D721Med (cell line): Measurements from ENCODE around the gene UST.
"Not testable (repeated sequence)": the region's sequence is repeated elsewhere in the genome, so short reads cannot be mapped to it uniquely, and the experiment has no call there.

ENCODE experiments used
- DNase-seq: peaks from one replicate; pipeline ENCODE4 v3.0.0; 2011; ENCODE audit warnings: low spot score; ENCODE audit not compliant: insufficient read length
- FAIRE-seq: peaks from 2 replicates; lab custom pipeline; 2011; peaks lifted over from hg19 to GRCh38; lab: Jason Lieb, UNC
- TF ChIP-seq, protein P1 (sequence below): IDR thresholded peaks from 2 replicates; pipeline ENCODE4 v1.5.1; 2012; ENCODE audit warnings: mild to moderate bottlenecking, control low read depth; ENCODE audit not compliant: insufficient read depth; ENCODE audit errors: missing control alignments

The UST gene

DNA sequence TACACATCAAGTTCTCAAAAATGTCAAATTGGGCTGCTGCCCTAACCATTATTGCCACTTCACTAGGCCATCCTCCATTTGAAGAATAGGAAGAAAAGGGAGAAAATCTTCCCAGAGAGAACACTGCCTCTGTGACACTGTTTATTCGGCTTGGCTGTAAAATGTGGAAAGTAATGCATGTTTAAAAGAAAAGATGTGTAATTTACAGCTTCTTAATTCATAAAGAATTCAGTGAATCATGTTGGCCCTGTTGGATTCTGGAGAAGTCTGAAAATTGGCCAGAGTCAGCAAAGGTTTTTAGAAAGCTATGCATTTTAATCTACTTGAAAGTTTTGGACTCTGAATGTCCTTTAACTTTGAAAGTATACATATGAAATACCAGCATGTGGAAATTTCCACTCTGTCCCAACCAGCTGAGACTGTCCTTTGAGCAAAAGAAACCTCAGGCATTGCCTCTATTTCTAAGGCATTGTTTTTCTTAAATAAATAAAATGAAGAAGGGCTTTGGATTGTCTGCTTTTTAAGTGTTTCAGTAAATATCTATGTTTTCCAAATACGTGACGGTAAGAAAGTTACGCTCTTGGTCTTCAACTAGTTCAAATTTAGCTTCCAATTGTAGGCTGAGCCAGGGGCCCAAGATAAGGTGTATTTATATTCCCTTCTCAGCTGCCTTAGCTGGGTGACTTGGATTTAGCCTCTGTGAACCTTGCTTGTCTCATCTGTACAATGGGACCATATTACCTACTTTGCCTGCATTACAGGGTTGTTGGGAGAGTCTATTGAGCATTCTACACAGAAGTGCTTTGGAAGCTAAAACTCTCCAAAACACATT lies 222.2 kb downstream of the UST start:
- DNase-seq (no peak), FAIRE-seq (no peak)
- TF ChIP-seq, protein P1, sequence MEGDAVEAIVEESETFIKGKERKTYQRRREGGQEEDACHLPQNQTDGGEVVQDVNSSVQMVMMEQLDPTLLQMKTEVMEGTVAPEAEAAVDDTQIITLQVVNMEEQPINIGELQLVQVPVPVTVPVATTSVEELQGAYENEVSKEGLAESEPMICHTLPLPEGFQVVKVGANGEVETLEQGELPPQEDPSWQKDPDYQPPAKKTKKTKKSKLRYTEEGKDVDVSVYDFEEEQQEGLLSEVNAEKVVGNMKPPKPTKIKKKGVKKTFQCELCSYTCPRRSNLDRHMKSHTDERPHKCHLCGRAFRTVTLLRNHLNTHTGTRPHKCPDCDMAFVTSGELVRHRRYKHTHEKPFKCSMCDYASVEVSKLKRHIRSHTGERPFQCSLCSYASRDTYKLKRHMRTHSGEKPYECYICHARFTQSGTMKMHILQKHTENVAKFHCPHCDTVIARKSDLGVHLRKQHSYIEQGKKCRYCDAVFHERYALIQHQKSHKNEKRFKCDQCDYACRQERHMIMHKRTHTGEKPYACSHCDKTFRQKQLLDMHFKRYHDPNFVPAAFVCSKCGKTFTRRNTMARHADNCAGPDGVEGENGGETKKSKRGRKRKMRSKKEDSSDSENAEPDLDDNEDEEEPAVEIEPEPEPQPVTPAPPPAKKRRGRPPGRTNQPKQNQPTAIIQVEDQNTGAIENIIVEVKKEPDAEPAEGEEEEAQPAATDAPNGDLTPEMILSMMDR, result no peak

DNA sequence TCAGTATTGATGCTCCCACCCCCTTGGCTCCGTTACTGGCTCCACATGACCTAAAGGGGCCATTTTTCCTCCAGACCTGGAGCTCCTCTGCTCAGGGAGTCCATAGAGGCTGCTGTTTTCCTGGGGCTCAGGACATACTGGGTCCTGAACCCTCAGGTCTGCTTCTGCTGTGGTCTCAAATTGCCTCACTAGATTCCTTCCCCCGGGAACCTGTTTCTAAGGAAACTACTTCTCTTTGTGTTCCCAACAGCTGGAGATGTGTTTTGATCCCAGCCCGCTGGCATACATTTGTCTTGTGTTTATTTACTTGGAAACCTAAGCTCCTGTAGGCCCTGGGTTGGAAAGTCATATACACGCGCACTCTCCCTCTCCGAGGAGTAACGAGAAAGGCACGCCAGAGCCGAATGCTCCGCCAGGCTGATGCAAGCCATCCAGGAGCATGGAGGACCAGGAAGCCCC lies 222.8 kb downstream of the UST start:
- FAIRE-seq (no peak), DNase-seq (no peak)
- TF ChIP-seq, protein P1, result no peak

DNA sequence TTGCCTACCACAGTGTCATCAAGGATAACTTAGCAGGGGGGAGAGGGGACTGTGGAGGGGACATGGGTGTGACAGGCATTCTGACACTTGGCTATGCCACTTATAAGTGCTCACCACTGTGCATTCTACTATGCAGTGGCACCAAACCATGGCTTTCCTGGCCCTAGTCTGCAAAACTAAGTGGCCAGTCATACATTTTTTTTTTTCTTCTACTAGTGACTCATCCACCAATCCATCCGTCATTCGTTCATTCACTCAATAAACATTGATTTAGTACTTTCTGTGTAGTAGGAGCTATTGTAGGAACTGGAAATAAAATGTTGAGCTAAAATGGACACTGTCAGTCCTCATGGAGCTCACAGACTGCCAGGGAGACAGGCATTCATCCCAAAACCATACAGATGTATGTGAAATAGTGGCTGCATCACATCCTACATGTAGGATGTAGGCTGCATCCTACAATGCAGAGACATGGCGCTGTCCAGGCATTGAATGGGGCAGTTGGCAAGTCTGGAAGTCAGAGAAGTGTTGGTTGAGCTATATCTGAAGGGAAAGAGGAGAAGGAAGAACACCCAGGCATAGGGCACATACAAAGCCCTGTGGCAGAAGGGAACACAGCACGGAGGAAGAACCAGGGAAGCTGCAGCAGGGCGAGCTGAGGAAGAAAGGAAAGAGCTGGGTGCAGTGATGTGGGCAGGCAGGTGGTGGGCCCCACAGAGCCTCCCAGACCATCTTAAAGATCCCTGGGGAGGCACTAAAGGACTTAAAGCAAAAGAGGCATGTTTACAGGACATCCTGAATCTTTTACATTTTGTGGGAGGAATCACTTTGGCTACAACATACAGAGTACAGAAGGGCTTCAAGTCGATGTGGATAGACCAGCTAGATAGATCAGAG lies 224.4 kb downstream of the UST start:
- FAIRE-seq (no peak), DNase-seq (no peak)
- TF ChIP-seq, protein P1, result no peak

DNA sequence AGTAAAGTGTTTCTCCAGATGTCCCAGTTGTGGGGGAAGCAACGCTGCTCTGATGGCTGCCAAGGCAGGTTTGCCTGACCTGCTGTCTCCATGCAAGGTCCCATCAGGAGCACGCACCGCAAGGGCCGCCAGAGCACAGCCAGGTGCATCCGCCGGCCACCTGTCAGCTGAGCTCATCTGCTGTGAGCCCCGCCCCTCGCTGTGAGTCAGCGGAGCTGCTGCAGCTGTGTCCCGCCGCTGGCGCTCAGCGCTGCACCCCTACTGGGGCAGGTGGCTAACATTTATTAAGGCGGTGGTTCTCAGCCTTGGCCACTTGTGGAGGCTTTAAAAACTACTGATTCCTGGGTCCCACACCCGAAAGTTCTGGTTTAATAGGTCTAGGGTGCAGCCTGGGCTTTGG lies 225.7 kb downstream of the UST start:
- no peak for FAIRE-seq
- DNase-seq, result no peak
- TF ChIP-seq, protein P1, result no peak

DNA sequence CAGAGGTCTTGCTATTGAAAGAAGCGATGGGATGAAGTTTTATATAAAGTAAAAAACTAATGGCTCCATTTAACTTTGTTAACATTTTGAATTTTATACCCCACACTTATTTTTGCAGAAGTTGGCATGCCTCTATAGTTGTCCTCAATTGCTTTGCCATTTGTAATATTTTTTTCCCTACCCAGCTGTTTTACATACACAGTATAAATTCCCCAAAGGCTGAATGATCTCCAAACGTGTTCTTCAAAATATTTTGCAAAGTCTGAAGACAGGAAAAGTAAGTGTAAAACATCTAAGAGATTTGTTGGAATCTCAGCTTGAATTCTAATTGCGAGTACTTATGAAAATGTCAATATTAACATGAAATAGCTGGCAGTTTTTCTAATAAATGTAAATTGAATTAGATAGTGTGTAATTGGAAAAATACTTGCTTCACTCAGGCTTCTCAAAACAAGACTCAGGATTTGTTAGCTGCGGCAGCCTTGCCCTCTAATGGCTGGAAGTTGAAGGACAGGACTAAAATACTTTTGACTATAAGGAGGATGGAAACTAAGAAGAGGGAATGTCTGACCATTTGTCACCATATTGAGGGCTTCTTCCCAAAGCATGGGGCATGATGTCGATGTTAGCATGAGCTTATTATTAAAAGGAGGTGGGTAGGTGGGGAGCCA lies 226.8 kb downstream of the UST start:
- TF ChIP-seq, protein P1, result peak; percentile 48
- no peak for FAIRE-seq
- no peak for DNase-seq

DNA sequence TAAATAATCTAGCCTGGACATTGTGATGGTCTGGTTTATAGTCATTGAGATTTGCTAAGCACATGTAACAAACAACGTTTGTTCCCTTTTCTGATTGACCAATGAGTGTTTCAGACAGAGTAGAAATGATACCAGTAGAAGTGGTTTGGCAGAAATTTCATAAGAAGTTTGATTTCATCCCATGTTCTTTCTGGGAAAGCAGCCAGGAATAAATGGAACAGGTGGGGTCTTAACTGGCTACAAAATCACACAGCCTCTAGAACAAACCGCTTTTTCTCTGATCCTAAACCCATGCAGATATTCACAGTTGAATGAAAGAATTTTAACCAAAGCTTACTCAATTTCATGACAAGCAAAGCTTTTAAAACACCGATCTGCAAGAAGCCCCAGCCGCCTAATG lies 227.5 kb downstream of the UST start:
- TF ChIP-seq, protein P1, result no peak
- DNase-seq, result no peak
- no peak for FAIRE-seq

DNA sequence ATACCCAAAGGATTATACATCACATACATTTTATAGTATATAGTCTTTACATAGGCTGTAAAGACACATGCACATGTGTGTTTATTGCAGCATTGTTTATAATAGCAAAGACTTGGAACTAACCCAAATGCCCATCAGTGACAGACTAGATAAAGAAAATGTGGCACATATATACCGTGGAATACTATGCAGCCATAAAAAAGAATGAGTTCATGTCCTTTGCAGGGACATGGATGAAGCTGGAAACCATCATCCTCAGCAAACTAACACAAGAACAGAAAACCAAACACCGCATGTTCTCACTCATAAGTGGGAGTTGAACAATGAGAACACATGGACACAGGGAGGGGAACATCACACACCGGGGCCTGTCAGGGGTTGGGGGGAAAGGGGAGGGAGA lies 231.5 kb downstream of the UST start:
- not testable (repeated sequence) for DNase-seq, FAIRE-seq
